HepG2 (cell line): ENCODE data around the gene TBC1D16. TPM values are rescaled to one million over a fixed set of nuclear protein-coding genes. Genes with fewer than 3 reads are reported as not detected.

Experiments used
- AFF4 ChIP-seq: sonication (generic); formaldehyde crosslinking; IDR thresholded peaks from 2 replicates; pipeline ENCODE4 v1.4.0; 2020; ENCODE audit warnings: missing genetic modification reagents
- CEBPB ChIP-seq: IDR thresholded peaks from 2 replicates; pipeline ENCODE4 v1.6.1; 2011; ENCODE audit warnings: low read depth, low read length, improper control_type of control experiment, borderline replicate concordance
- DMAP1 ChIP-seq: IDR thresholded peaks from 2 replicates; pipeline ENCODE4 v1.6.1; 2016
- HES4 ChIP-seq: sonication (generic); formaldehyde crosslinking; IDR thresholded peaks from 2 replicates; pipeline ENCODE4 v1.9.0; 2021; ENCODE audit warnings: mild to moderate bottlenecking, missing genetic modification reagents, borderline replicate concordance
- MEF2D ChIP-seq: sonication (generic); formaldehyde crosslinking; IDR thresholded peaks from 2 replicates; pipeline ENCODE4 v1.5.1; 2020; ENCODE audit warnings: mild to moderate bottlenecking, missing genetic modification reagents
- RNF219 ChIP-seq: sonication (generic); formaldehyde crosslinking; IDR thresholded peaks from 2 replicates; pipeline ENCODE4 v1.5.0; 2020; ENCODE audit warnings: mild to moderate bottlenecking, missing genetic modification reagents
- ZNF644 ChIP-seq: IDR thresholded peaks from 2 replicates; pipeline ENCODE4 v1.6.1; 2016; ENCODE audit warnings: low read depth
- ZNF891 ChIP-seq: sonication (generic); formaldehyde crosslinking; IDR thresholded peaks from 2 replicates; pipeline ENCODE4 v1.5.0; 2020; ENCODE audit warnings: mild to moderate bottlenecking, missing genetic modification reagents
- polyA plus RNA-seq, 8 experiments: library from polyadenylated mRNA; depleted of rRNA in 3 of 8; stranded (reverse) in 7 of 8; unstranded in 1 of 8; fragments of >200 nt; fragmentation: Illumina TruSeq in 4 of 8; extraction: Trizol in 4 of 8; gene quantifications; 2 replicates each; pipeline versions ENCODE4 v1.2.1 to v1.2.3, GENCODE V29; 2011 to 2016; ENCODE audit warnings: low read depth in 4 of 8, missing spikeins in 1 of 8, mixed read lengths in 1 of 8; ENCODE audit not compliant: insufficient read depth in 1 of 8
- total RNA-seq, 5 experiments: library from RNA; depleted of rRNA; stranded (reverse); fragments of >200 nt; fragmentation: Illumina TruSeq; extraction: Trizol; gene quantifications; 2 replicates each; pipeline ENCODE4 v1.2.3, GENCODE V29; 2016; ENCODE audit warnings: low read depth in 1 of 5
- TF ChIP-seq, protein P1 (sequence below): sonication (generic); formaldehyde crosslinking; IDR thresholded peaks from 2 replicates; pipeline ENCODE4 v1.5.0; 2020; ENCODE audit warnings: mild to moderate bottlenecking, missing genetic modification reagents, borderline replicate concordance
- TF ChIP-seq, protein P2 (sequence below): sonication (generic); formaldehyde crosslinking; IDR thresholded peaks from 2 replicates; pipeline ENCODE4 v1.4.0; 2020; ENCODE audit warnings: missing genetic modification reagents
- TF ChIP-seq, protein P3 (sequence below): IDR thresholded peaks from 2 replicates; pipeline ENCODE4 v1.6.1; 2016; ENCODE audit warnings: mild to moderate bottlenecking, missing biosample characterization, missing genetic modification reagents

Gene TBC1D16
- total and polyA plus RNA-seq, 2 of the 13 experiments (the other 11 are each of a cell fraction or from before 2014, with no cell fraction given), result 14.9 to 24.9 TPM

DNA sequence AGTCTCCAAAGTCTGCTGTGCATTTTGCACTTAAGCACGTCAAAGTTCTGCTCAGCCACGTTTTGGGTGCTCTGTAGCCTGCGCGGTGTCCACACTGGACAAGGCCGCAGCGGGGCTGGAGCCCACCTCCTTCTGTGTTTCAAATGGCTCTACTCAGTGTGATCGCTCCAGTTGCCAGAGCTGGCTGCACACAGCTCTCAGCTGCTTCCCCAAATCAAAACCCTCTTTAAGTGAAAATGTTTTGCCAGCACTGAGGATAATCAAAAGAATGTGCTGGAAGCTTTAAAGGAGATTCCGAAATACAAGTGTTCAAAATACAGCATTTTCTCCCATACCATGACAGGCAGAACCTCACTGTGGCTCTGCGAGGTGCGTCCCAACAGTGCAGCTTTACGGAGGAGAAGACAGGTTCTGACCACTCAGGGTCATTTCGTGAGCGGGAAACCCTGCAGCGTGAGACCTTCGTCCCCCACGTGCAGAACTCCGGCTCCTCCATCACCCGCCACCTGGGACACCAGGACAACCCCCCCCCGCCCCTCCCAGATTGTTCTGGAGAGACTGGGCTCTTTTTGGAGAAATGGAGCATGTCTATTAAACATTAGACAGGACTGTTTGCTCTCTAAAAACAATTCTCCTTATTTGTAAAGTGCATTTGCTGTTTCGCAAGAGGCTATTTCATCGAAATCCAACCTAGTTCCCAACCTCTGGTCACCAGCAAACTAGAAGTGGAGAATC, 16.6 kb downstream of the TBC1D16 start (continued):
- TF ChIP-seq, protein P1, sequence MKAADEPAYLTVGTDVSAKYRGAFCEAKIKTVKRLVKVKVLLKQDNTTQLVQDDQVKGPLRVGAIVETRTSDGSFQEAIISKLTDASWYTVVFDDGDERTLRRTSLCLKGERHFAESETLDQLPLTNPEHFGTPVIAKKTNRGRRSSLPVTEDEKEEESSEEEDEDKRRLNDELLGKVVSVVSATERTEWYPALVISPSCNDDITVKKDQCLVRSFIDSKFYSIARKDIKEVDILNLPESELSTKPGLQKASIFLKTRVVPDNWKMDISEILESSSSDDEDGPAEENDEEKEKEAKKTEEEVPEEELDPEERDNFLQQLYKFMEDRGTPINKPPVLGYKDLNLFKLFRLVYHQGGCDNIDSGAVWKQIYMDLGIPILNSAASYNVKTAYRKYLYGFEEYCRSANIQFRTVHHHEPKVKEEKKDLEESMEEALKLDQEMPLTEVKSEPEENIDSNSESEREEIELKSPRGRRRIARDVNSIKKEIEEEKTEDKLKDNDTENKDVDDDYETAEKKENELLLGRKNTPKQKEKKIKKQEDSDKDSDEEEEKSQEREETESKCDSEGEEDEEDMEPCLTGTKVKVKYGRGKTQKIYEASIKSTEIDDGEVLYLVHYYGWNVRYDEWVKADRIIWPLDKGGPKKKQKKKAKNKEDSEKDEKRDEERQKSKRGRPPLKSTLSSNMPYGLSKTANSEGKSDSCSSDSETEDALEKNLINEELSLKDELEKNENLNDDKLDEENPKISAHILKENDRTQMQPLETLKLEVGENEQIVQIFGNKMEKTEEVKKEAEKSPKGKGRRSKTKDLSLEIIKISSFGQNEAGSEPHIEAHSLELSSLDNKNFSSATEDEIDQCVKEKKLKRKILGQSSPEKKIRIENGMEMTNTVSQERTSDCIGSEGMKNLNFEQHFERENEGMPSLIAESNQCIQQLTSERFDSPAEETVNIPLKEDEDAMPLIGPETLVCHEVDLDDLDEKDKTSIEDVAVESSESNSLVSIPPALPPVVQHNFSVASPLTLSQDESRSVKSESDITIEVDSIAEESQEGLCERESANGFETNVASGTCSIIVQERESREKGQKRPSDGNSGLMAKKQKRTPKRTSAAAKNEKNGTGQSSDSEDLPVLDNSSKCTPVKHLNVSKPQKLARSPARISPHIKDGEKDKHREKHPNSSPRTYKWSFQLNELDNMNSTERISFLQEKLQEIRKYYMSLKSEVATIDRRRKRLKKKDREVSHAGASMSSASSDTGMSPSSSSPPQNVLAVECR (CRISPR knock-in tag), result peak; percentile 57; the same call in 1 of the 2 replicates
- TF ChIP-seq, protein P2, sequence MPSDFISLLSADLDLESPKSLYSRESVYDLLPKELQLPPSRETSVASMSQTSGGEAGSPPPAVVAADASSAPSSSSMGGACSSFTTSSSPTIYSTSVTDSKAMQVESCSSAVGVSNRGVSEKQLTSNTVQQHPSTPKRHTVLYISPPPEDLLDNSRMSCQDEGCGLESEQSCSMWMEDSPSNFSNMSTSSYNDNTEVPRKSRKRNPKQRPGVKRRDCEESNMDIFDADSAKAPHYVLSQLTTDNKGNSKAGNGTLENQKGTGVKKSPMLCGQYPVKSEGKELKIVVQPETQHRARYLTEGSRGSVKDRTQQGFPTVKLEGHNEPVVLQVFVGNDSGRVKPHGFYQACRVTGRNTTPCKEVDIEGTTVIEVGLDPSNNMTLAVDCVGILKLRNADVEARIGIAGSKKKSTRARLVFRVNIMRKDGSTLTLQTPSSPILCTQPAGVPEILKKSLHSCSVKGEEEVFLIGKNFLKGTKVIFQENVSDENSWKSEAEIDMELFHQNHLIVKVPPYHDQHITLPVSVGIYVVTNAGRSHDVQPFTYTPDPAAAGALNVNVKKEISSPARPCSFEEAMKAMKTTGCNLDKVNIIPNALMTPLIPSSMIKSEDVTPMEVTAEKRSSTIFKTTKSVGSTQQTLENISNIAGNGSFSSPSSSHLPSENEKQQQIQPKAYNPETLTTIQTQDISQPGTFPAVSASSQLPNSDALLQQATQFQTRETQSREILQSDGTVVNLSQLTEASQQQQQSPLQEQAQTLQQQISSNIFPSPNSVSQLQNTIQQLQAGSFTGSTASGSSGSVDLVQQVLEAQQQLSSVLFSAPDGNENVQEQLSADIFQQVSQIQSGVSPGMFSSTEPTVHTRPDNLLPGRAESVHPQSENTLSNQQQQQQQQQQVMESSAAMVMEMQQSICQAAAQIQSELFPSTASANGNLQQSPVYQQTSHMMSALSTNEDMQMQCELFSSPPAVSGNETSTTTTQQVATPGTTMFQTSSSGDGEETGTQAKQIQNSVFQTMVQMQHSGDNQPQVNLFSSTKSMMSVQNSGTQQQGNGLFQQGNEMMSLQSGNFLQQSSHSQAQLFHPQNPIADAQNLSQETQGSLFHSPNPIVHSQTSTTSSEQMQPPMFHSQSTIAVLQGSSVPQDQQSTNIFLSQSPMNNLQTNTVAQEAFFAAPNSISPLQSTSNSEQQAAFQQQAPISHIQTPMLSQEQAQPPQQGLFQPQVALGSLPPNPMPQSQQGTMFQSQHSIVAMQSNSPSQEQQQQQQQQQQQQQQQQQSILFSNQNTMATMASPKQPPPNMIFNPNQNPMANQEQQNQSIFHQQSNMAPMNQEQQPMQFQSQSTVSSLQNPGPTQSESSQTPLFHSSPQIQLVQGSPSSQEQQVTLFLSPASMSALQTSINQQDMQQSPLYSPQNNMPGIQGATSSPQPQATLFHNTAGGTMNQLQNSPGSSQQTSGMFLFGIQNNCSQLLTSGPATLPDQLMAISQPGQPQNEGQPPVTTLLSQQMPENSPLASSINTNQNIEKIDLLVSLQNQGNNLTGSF, result 0 out of 2 replicates have a peak, but pooled peaks have one; percentile 59
- TF ChIP-seq ZNF644 (CRISPR knock-in tag) (peak; percentile 25; the same call in 1 of the 2 replicates), DMAP1 (CRISPR knock-in tag) (peak; percentile 71; the same call in 1 of the 2 replicates), AFF4 (CRISPR knock-in tag) (no peak), HES4 (CRISPR knock-in tag) (no peak; the same call in 1 of the 2 replicates), RNF219 (CRISPR knock-in tag) (0 out of 2 replicates have a peak, but pooled peaks have one; percentile 54), ZNF891 (CRISPR knock-in tag) (peak; percentile 87; the same call in 1 of the 2 replicates), CEBPB (peak; percentile 96), MEF2D (peak; percentile 30; the same call in 1 of the 2 replicates)
- TF ChIP-seq, protein P3, sequence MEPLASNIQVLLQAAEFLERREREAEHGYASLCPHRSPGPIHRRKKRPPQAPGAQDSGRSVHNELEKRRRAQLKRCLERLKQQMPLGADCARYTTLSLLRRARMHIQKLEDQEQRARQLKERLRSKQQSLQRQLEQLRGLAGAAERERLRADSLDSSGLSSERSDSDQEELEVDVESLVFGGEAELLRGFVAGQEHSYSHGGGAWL (CRISPR knock-in tag), result peak; percentile 85; the same call in 1 of the 2 replicates
